ENCODE measurements around the gene CCL19.

Gene CCL19

GRCh38 chr9:34659592-34660253 is 31.4 kb downstream of the CCL19 start:
- DNase-seq: no peak

GRCh38 chr9:34658461-34658860 is 32.6 kb downstream of the CCL19 start:
- DNase-seq: no peak

- DNase-seq: no peak
Measured at GRCh38 chr9:34656992-34657391, 34.1 kb downstream of the CCL19 start.

- DNase-seq: no peak
Measured at GRCh38 chr9:34655394-34655793, 35.7 kb downstream of the CCL19 start.

GRCh38 chr9:34654323-34655051 is 36.6 kb downstream of the CCL19 start:
- no peak for DNase-seq

GRCh38 chr9:34653151-34654072 is 37.7 kb downstream of the CCL19 start:
- DNase-seq: no peak

- DNase-seq: no peak
Measured at GRCh38 chr9:34652602-34653000, 38.5 kb downstream of the CCL19 start.

- no peak for DNase-seq
Measured at GRCh38 chr9:34651876-34652601, 39.0 kb downstream of the CCL19 start, which contains the start of gene IL11RA. TSS of gene IL11RA (plus strand) at chr9:34652185. CDS start at chr9:34655218, 3,033 bp downstream.

GRCh38 chr9:34651321-34651720 is 39.8 kb downstream of the CCL19 start:
- no peak for DNase-seq

GRCh38 chr9:34650816-34651215 is 40.3 kb downstream of the CCL19 start:
- DNase-seq: no peak

- DNase-seq: no peak
Measured at GRCh38 chr9:34648673-34649072, 42.4 kb downstream of the CCL19 start.

GRCh38 chr9:34647651-34648050 is 43.4 kb downstream of the CCL19 start:
- no peak for DNase-seq

GRCh38 chr9:34647084-34647403 is 44.0 kb downstream of the CCL19 start:
- DNase-seq: no peak

GRCh38 chr9:34646211-34647083 is 44.6 kb downstream of the CCL19 start, which contains the start of gene GALT:
TSS of gene GALT (plus strand) at chr9:34646675. CDS start at chr9:34646705, 30 bp downstream.
- DNase-seq: peak; percentile 82

GRCh38 chr9:34644766-34645314 is 46.2 kb downstream of the CCL19 start:
- DNase-seq: no peak

- no peak for DNase-seq
Measured at GRCh38 chr9:34642679-34643078, 48.4 kb downstream of the CCL19 start.

All from GDM1 (cell line).